Hepatic stellate cell (primary cell): ENCODE measurements around the gene TBC1D24.

Experiments used
- DNase-seq: peaks from one replicate; pipeline ENCODE4 v3.0.0; 2011; ENCODE audit warnings: low spot score

TBC1D24 gene

GRCh38 chr16:2517954-2518605, 43.2 kb downstream of the TBC1D24 start:
- DNase-seq: no peak

DNA sequence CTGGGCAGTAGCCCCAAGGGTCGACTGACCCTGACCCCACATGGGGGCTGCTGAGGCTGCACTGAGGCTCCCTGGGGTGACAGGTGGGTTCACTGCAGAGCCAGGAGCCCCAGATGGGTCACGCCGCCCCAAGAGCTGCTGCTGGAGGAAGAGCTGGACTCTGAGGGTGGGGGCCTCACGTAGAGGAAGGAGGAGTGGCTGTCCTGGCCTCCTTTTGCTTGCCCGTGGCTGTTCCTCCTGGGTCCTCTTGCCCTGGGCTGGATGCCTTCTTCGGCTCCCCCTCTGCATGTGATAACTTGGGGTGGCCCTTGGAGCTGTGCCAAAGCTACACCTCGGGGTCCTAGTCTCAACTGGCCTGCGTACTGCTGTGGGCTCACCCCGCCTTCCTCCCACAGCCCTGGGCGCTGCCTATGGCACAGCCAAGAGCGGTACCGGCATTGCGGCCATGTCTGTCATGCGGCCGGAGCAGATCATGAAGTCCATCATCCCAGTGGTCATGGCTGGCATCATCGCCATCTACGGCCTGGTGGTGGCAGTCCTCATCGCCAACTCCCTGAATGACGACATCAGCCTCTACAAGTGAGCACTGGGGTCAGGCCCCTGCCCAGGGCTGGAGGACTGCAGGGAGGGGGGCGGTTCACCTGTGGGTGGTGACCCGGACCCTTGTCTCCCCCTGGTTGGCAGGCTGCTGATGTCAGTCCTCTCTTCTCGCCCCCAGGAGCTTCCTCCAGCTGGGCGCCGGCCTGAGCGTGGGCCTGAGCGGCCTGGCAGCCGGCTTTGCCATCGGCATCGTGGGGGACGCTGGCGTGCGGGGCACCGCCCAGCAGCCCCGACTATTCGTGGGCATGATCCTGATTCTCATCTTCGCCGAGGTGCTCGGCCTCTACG, 44.1 kb downstream of the TBC1D24 start:
- DNase-seq: no peak

DNA sequence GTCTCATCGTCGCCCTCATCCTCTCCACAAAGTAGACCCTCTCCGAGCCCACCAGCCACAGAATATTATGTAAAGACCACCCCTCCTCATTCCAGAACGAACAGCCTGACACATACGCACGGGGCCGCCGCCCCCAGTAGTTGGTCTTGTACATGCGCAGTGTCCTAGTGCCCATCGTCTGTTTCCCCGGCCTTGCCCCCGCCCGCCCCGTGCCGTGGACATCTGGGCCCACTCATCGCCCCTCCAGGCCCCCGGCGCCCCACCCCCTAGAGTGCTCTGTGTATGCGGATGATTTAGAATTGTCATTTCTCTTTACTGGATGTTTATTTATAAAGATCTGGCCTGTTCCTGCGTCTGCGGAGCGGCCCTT, 44.8 kb downstream of the TBC1D24 start:
- DNase-seq: no peak

GRCh38 chr16:2520097-2520783, 45.3 kb downstream of the TBC1D24 start, which contains the start of gene AMDHD2:
AMDHD2 (plus strand) TSS chr16:2520371; CDS start chr16:2520459, 88 bp downstream.
- DNase-seq: peak; percentile 98

- DNase-seq: peak; percentile 53
Observed at GRCh38 chr16:2520784-2521531, 46.0 kb downstream of the TBC1D24 start.

DNA sequence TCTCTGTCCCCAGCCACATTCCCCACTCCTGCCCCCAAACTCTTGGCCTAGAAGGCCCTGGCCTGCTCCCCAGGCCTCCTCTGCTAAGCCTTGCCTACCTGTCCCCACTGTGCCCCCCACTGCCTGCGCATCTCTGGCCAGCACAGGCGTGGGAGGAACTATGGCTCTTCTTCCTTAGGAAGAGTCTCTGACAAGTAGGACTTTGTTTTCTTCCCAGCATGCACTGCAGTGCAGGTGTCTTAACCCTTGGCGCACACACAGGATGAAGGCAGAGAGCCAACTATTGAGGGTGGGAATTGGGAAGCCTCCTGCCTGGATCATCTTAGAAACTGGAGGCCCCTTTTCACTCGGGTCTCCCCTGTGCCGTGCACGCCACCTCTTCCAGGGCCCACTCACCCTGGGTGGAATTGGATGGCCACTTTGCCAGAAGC, 48.9 kb downstream of the TBC1D24 start:
- no peak for DNase-seq

GRCh38 chr16:2524339-2524938, 49.5 kb downstream of the TBC1D24 start:
- DNase-seq: no peak

GRCh38 chr16:2526135-2526534, 51.2 kb downstream of the TBC1D24 start:
- no peak for DNase-seq

DNA sequence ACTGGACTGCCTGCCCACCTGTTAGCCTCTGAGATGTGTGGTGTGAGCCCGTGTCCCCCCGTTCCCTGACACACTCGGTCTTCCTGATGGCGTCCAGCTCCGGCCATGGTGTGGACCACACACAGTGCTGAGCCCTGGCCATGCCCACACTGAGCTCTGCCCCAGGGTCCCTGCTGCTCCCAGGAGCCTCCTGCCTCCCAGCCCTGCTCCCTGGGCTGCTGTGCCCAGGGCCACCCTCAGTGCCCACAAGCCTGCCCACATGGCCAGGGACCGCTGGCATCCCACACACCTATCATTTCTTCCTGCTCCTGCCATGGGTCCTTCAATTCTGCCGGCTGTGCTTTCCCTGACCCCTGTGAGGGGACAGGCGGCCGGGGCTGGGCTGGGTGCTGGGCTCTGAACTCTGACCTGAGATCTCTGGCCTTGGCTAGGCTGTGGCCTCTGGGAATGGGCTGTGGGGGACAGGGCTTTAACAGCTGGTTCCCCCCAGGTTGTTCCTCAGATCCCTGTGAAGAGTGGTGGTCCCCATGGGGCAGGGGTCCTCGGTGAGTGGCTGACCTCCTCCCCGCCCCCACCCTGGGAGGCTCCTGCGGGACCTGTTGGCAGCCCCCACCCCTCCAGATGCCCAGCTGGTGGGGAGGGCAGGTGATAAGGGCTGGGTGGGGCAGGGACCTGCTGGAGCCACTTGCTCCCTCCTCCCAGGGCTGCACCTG, 52.3 kb downstream of the TBC1D24 start:
- DNase-seq: no peak

- DNase-seq: no peak
Observed at GRCh38 chr16:2527784-2528100, 52.8 kb downstream of the TBC1D24 start.

- no peak for DNase-seq
Observed at GRCh38 chr16:2528161-2529060, 53.5 kb downstream of the TBC1D24 start.

GRCh38 chr16:2529061-2529931, 54.4 kb downstream of the TBC1D24 start:
- DNase-seq: no peak

DNA sequence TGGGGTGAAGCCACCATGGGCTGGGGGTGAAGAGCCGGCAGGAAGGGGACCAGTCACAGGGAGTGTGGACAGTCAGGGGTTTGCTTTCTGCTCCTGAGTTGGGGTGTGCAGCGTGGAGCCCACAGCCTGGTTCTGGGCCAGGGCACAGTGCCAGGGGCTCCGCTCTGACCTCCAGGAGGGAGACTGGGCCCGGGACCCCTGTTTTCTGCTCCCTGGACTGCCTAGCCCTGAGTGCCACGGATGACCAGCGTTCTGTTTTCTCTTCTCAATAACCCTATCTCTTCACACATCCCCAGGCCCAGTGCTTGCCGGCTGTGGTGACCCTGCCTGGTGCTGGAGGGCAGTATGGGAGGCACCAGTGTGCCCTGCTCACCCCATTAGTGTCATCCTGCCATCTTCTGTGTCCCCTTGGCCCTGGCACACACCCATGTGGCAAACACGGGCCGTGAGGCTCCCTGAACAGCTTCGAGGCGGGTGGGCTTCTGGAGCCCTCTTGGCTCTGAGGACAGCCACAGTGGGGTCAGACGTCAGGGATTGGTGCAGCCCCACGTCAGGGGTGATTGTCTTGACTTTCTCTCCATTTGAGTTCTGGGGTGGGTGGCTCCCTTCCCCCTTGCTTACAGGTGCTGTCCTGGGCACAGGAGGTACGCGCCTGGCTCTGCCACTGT, 55.2 kb downstream of the TBC1D24 start:
- no peak for DNase-seq

DNA sequence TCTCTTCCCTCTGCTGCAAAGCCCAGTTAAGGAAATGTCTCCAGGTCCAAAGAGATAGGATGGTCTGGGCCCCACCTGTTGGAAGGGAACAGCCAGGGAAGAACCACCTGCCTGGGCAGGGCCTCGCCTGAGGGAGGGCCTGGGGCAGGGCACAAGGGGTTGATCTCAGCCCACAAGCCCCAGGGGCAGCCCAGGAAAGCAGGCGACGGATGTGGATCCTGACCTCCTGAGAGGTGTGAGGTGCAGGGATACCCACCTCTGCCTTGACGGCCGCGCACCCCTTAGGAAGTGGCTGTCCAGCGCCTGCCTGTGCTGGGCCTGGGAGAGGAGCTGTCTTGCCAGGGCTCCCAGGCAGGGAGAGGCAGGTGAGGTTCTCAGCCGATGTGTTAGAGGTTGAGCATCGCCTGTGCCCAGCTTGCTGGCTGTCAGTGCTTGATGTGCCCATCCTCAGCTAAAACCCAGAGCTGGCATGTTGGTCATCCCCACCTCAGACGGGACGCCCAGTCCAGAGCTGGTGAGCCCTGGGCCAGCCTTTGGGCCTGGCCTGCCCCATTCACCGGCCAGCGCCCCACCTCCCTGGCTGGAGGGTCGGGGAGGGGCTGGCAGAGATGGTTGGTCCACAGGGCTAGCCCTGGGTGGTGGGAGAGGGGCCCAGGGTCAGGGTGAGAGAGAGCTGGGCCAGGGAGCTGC, 55.8 kb downstream of the TBC1D24 start:
- DNase-seq: no peak

DNA sequence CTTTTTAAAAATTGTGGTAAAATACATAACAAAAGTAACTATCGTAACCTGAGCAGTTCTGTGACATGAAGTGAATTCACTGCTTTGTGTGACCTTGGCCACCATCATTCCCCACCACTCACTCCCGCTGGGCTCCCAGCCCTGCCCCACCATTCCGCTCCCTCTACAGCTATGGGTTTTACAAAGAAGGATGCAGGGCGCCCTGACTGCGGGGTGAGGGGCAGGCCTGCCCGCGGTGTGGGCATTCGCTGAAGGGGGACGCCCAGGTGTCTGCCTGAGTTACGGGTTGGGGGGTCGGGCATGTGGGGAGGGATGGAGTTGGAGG, 56.4 kb downstream of the TBC1D24 start, which contains the start of gene CEMP1:
Gene CEMP1, minus strand, starts transcription at position 38 of the 325 bp plus-strand sequence. CDS start 335 bp downstream, outside the sequence.
- DNase-seq: no peak

DNA sequence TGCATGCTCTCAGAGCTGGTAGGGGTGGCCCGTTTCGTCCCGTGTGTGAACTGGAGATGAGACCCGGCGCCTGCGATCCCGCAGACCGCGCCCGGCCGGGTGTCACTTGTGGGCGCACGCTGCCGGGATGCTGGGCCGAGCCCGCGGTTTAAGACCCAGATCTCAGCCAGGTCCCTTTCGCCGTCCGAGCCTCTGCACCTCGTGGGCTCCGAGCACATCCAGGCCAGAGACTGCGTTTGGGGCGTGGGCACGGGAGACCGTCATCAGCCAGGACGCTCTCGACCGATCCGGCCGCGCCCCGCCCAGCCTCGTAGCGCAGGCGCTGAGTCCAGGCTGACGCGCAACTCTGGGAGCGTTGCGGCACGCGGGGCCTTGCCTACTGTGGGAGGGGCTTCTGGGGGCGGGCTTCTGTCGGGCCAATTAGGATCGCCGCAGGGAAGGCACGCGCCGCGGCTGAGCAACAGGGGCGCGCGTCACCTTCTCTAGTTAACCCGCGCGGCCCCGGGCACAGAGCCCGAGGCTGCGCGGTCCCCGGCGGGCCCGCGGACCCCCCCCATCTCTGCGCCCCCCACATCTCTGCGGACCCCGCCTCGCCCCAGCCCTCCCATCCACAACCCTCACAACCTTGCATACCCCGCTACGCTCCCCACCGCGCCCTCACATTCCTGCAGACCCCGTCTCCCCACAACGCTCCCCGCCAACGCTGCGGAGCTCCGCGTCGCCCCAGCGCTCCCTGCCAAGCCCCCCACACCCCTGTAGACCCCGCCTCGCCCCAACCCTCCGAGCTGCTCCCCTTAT, 57.0 kb downstream of the TBC1D24 start:
- peak; percentile 99 for DNase-seq
